K562 (cell line): ENCODE data around the gene GABRR2. TPM values are rescaled to one million over a fixed set of nuclear protein-coding genes. Genes with fewer than 3 reads are reported as not detected.

Experiments
- ATAC-seq: fragments of 200-7000 bp; cut with Tn5 transposase; 3 replicates; pipeline ENCODE4 v1.9.1; 2020; ENCODE audit warnings: moderate library complexity
- BruUV-seq: library from RNA; stranded (reverse); fragments of 400-500 nt; replicated peaks from 2 replicates; lab custom pipeline; 2021; lab: Mats Ljungman, UMichigan
- CTCF ChIA-PET: fragments of 300-600 bp; formaldehyde crosslinking; extraction: SDS; loops from one replicate; lab custom pipeline; 2021; ENCODE audit warnings: low intra/inter-chr PET ratio; lab: Yijun Ruan, JAX
- POLR2A ChIA-PET: fragments of 300-600, 350-650 bp; sonication (Branson Sonifier 250); formaldehyde crosslinking; extraction: SDS; loops from one replicate; lab custom pipeline; 2021; ENCODE audit warnings: antibody characterized with exemption, inconsistent platforms; lab: Yijun Ruan, JAX
- DNase-seq, 4 experiments: peaks; one replicate each; pipeline versions ENCODE4 v3.0.0 to v3.0.0-alpha.2; 2011 to 2018; ENCODE audit warnings: low spot score in 3 of 4, mixed read lengths in 3 of 4; ENCODE audit errors: extremely low read depth in 1 of 4
- FAIRE-seq: peaks from 2 replicates; lab custom pipeline; 2011; peaks lifted over from hg19 to GRCh38; lab: Jason Lieb, UNC
- H2AFZ ChIP-seq: 2 replicates; pipeline ENCODE4 v1.6.0; 2011; ENCODE audit warnings: low read depth, low read length, control low read depth, inconsistent platforms
- H3K27ac ChIP-seq: fragments of 200-600 bp; 3 replicates; pipeline ENCODE4 v1.8.0; 2011; ENCODE audit warnings: low read depth, mild to moderate bottlenecking, control low read depth, inconsistent platforms, low read length, moderate library complexity, mixed read lengths; ENCODE audit errors: extremely low read depth
- H3K27me3 ChIP-seq, 2 experiments: fragments of 300-600 bp in 1 of 2; 2 replicates in 1 of 2; 3 replicates in 1 of 2; pipeline versions ENCODE4 v1.6.0 to v1.8.0; 2011; ENCODE audit warnings: inconsistent platforms in 2 of 2, low read length in 2 of 2, mild to moderate bottlenecking in 1 of 2, mixed read lengths in 1 of 2, moderate library complexity in 1 of 2; ENCODE audit not compliant: control insufficient read depth in 2 of 2, insufficient read depth in 2 of 2
- H3K36me3 ChIP-seq: fragments of 300-600 bp; 3 replicates; pipeline ENCODE4 v1.8.0; 2011; ENCODE audit warnings: mild to moderate bottlenecking, low read length, inconsistent platforms; ENCODE audit not compliant: control insufficient read depth, insufficient read depth
- H3K4me1 ChIP-seq, 2 experiments: fragments of 200-600 bp in 1 of 2; replicated peaks in 1 of 2; 2 replicates in 1 of 2; 3 replicates in 1 of 2; pipeline versions ENCODE4 v1.5.1 to v1.8.0; 2011; ENCODE audit warnings: inconsistent platforms in 2 of 2, low read length in 2 of 2, mild to moderate bottlenecking in 1 of 2, mixed read lengths in 1 of 2, moderate library complexity in 1 of 2; ENCODE audit not compliant: control insufficient read depth in 2 of 2, insufficient read depth in 2 of 2
- H3K4me2 ChIP-seq: 2 replicates; pipeline ENCODE4 v1.6.1; 2011; ENCODE audit warnings: low read length, control low read depth, inconsistent platforms, mixed read lengths; ENCODE audit not compliant: insufficient read depth
- H3K4me3 ChIP-seq: fragments of 200-600 bp; sonication (generic), shearing (Covaris generic); 2 replicates; pipeline ENCODE4 v1.5.1; 2016; ENCODE audit warnings: control low read depth, inconsistent platforms
- H3K79me2 ChIP-seq: fragments of 200-600 bp; 3 replicates; pipeline ENCODE4 v1.8.0; 2011; ENCODE audit warnings: low read length, inconsistent platforms; ENCODE audit not compliant: control insufficient read depth, insufficient read depth
- H3K9ac ChIP-seq, 2 experiments: 2 replicates each; pipeline versions ENCODE4 v1.6.0 to v1.6.1; 2011; ENCODE audit warnings: low read depth in 2 of 2, low read length in 2 of 2, control low read depth in 1 of 2, inconsistent platforms in 1 of 2, mild to moderate bottlenecking in 1 of 2, mixed read lengths in 1 of 2; ENCODE audit not compliant: insufficient read depth in 1 of 2
- H3K9me1 ChIP-seq: one replicate; pipeline ENCODE4 v1.6.0; 2011; ENCODE audit warnings: inconsistent platforms, mild to moderate bottlenecking, low read length, moderate library complexity; ENCODE audit not compliant: control insufficient read depth, insufficient read depth
- H3K9me3 ChIP-seq: replicated peaks from 2 replicates; pipeline ENCODE4 v1.5.1; 2011; ENCODE audit warnings: low read depth, low read length, inconsistent platforms; ENCODE audit not compliant: control insufficient read depth, insufficient read depth
- H4K20me1 ChIP-seq: replicated peaks from 2 replicates; pipeline ENCODE4 v1.6.1; 2011; ENCODE audit warnings: low read length, inconsistent platforms, mixed read lengths; ENCODE audit not compliant: control insufficient read depth, insufficient read depth
- HIVEP1 ChIP-seq: fragments of 250-450 bp; sonication (Bioruptor Pico); IDR thresholded peaks from 2 replicates; pipeline ENCODE4 v1.4.0; 2020; ENCODE audit warnings: mild to moderate bottlenecking
- HNRNPL ChIP-seq: fragments of 200-400 bp; formaldehyde crosslinking; IDR thresholded peaks from 2 replicates; pipeline ENCODE4 v1.6.1; 2017; ENCODE audit warnings: low read depth, mild to moderate bottlenecking, low read length
- IRF1 ChIP-seq: sonication (generic); formaldehyde crosslinking; IDR thresholded peaks from 2 replicates; pipeline ENCODE4 v1.8.0; 2022; ENCODE audit warnings: missing genetic modification reagents, mild to moderate bottlenecking, borderline replicate concordance
- MEIS2 ChIP-seq: fragments of 450-650 bp; IDR thresholded peaks from 2 replicates; pipeline ENCODE4 v1.6.1; 2014; ENCODE audit warnings: mild to moderate bottlenecking; ENCODE audit not compliant: partially characterized antibody
- PTBP1 ChIP-seq: fragments of 200-400 bp; formaldehyde crosslinking; IDR thresholded peaks from 2 replicates; pipeline ENCODE4 v1.6.1; 2017; ENCODE audit warnings: low read depth, low read length
- RNF2 ChIP-seq: sonication (generic); IDR thresholded peaks from 2 replicates; pipeline ENCODE4 v1.6.1; 2016
- SETDB1 ChIP-seq: IDR thresholded peaks from one replicate; pipeline ENCODE4 v1.6.1; 2012; ENCODE audit warnings: low read length, control low read depth, inconsistent platforms
- SMAD2 ChIP-seq: fragments of 150-350 bp; IDR thresholded peaks from 2 replicates; pipeline ENCODE4 v1.6.1; 2014; ENCODE audit warnings: low read depth, mild to moderate bottlenecking, low read length
- SMARCE1 ChIP-seq: fragments of 450-650 bp; IDR thresholded peaks from 2 replicates; pipeline ENCODE4 v1.7.1; 2016; ENCODE audit warnings: mild to moderate bottlenecking
- TAF7 ChIP-seq: fragments of 450-650 bp; IDR thresholded peaks from 2 replicates; pipeline ENCODE4 v1.6.1; 2016; ENCODE audit warnings: missing genetic modification characterization, missing compliant biosample characterization
- TCF3 ChIP-seq: sonication (generic); formaldehyde crosslinking; IDR thresholded peaks from 2 replicates; pipeline ENCODE4 v1.4.0; 2020; ENCODE audit warnings: mild to moderate bottlenecking, missing genetic modification reagents
- THRAP3 ChIP-seq: fragments of 450-650 bp; IDR thresholded peaks from 2 replicates; pipeline ENCODE4 v1.6.1; 2016; ENCODE audit warnings: mild to moderate bottlenecking, inconsistent platforms, borderline replicate concordance
- TRIM28 ChIP-seq: fragments of 450-650 bp; IDR thresholded peaks from 2 replicates; pipeline ENCODE4 v1.6.1; 2017
- ZNF263 ChIP-seq: sonication (generic); formaldehyde crosslinking; IDR thresholded peaks from 2 replicates; pipeline ENCODE4 v1.8.0; 2022; ENCODE audit warnings: mild to moderate bottlenecking, missing genetic modification reagents, borderline replicate concordance
- ZNF507 ChIP-seq: conservative IDR thresholded peaks from 2 replicates; pipeline ENCODE4 v1.6.1; 2017; ENCODE audit warnings: missing genetic modification characterization, missing compliant biosample characterization
- WGBS: fragments of 100-300 bp; shearing (Covaris generic); methylation state at CpG from one replicate; pipeline ENCODE4 v1.1.6; 2016; ENCODE audit warnings: low coverage, mixed read lengths; ENCODE audit not compliant: insufficient coverage; ENCODE audit errors: missing lambda C conversion rate; 5-methylcytosine and 5-hydroxymethylcytosine counted together
- in situ Hi-C: fragments of 300-500 bp; cut with MboI; formaldehyde crosslinking; loops from 4 replicates; pipeline ENCODE4 v1.15.0; 2018; ENCODE audit warnings: inconsistent platforms, mixed read lengths
- intact Hi-C: fragments of 100-400 bp; cut with micrococcal nuclease; formaldehyde crosslinking; loops from 2 replicates; pipeline ENCODE4 v1.14.2; 2022
- polyA plus RNA-seq, 8 experiments: library from polyadenylated mRNA; depleted of rRNA in 4 of 8; stranded (reverse) in 5 of 8; unstranded in 3 of 8; fragments of >200 nt; fragmentation: Nextera tagmentation in 2 of 8; fragmentation: Illumina TruSeq in 1 of 8; extraction: Ambion mirVana in 2 of 8; extraction: Trizol in 1 of 8; gene quantifications; 2 replicates each; pipeline versions ENCODE4 v1.2.1 to v1.2.3, GENCODE V29; 2011 to 2014; ENCODE audit warnings: inconsistent platforms in 1 of 8, missing spikeins in 1 of 8
- total RNA-seq, 7 experiments: library from RNA; depleted of rRNA in 6 of 7; stranded (reverse); fragments of >200 nt in 6 of 7; fragmentation: Illumina TruSeq in 2 of 7; extraction: Trizol in 2 of 7; gene quantifications; 2 replicates each; pipeline versions ENCODE4 v1.2.1 to v1.2.3, GENCODE V29; 2011 to 2021; ENCODE audit warnings: low replicate concordance in 1 of 7

Gene GABRR2
- total and polyA plus RNA-seq, 9 of the 15 experiments (the other 6 are each of a cell fraction or from before 2014, with no cell fraction given) = 0.09 to 0.13 (median 0.10) TPM; not detected in 6

- Histone ChIP-seq H3K9ac (no peak overlapping the region), H3K27me3 (peaks cover 23 to 35% of the 10 kb centered on the region in 2 experiments), H3K4me2 (no peak overlapping the region), H3K79me2 (no peaks in the 10 kb centered on the region), H2AFZ (no peak overlapping the region), H3K9me1 (no peaks in the 10 kb centered on the region), H3K36me3 (no peaks in the 10 kb centered on the region), H3K27ac (no peak overlapping the region), H3K4me3 (no peak overlapping the region), H4K20me1 (0 out of 2 replicates have a peak, but pooled peaks cover 4% of the 10 kb centered on the region), H3K9me3 (no peaks in the 10 kb centered on the region), H3K4me1 (no peaks in the 10 kb centered on the region)
- ATAC-seq (no peak), DNase-seq (no peak), FAIRE-seq (no peak)
- ChIA-PET CTCF (no interaction called here), POLR2A (no interaction called here)
- intact Hi-C loops (no loop called here), in situ Hi-C loops (no loop called here)
- WGBS = 0% methylated on average over 9 of the region's 9 CpGs
- no TSS peak for BruUV-seq
- TF ChIP-seq SETDB1 = no peak
- TF ChIP-seq THRAP3 = no peak
- no peak for TF ChIP-seq ZNF507 (tag)
- TF ChIP-seq TRIM28 = no peak
- no peak for TF ChIP-seq IRF1 (CRISPR knock-in tag)
- no peak for TF ChIP-seq TAF7 (tag)
- no peak for TF ChIP-seq SMAD2
- no peak for TF ChIP-seq RNF2
- no peak for TF ChIP-seq MEIS2
- TF ChIP-seq ZNF263 = no peak
- TF ChIP-seq SMARCE1 = no peak
- no peak for TF ChIP-seq PTBP1
- no peak for TF ChIP-seq HIVEP1 (CRISPR knock-in tag)
- no peak for TF ChIP-seq HNRNPL
- no peak for TF ChIP-seq TCF3
Measured at GRCh38 chr6:89278956-89279355, 36.1 kb downstream of the GABRR2 start.
